K562 (cell line): Measurements from ENCODE around the gene FCGBP. TPM values are rescaled to one million over a fixed set of nuclear protein-coding genes. Genes with fewer than 3 reads are reported as not detected.

Experiments used
- KLF6 ChIP-seq: fragments of 250-450 bp; sonication (Bioruptor Pico); IDR thresholded peaks from 2 replicates; pipeline ENCODE4 v1.4.0; 2020; ENCODE audit warnings: mild to moderate bottlenecking, moderate library complexity, borderline replicate concordance
- PHF8 ChIP-seq: fragments of 200-600 bp; sonication (generic); IDR thresholded peaks from 2 replicates; pipeline ENCODE4 v1.6.1; 2012; ENCODE audit warnings: mixed run types, mild to moderate bottlenecking, inconsistent platforms, low read length, moderate library complexity, borderline replicate concordance
- polyA plus RNA-seq, 8 experiments: library from polyadenylated mRNA; depleted of rRNA in 4 of 8; stranded (reverse) in 5 of 8; unstranded in 3 of 8; fragments of >200 nt; fragmentation: Nextera tagmentation in 2 of 8; fragmentation: Illumina TruSeq in 1 of 8; extraction: Ambion mirVana in 2 of 8; extraction: Trizol in 1 of 8; gene quantifications; 2 replicates each; pipeline versions ENCODE4 v1.2.1 to v1.2.3, GENCODE V29; 2011 to 2014; ENCODE audit warnings: inconsistent platforms in 1 of 8, missing spikeins in 1 of 8
- total RNA-seq, 7 experiments: library from RNA; depleted of rRNA in 6 of 7; stranded (reverse); fragments of >200 nt in 6 of 7; fragmentation: Illumina TruSeq in 2 of 7; extraction: Trizol in 2 of 7; gene quantifications; 2 replicates each; pipeline versions ENCODE4 v1.2.1 to v1.2.3, GENCODE V29; 2011 to 2021; ENCODE audit warnings: low replicate concordance in 1 of 7
- TF ChIP-seq, protein P1 (sequence below): sonication (generic); formaldehyde crosslinking; IDR thresholded peaks from 2 replicates; pipeline ENCODE4 v1.8.1; 2023; ENCODE audit warnings: missing genetic modification reagents, mild to moderate bottlenecking, borderline replicate concordance
- TF ChIP-seq, protein P2 (sequence below): fragments of 450-650 bp; IDR thresholded peaks from 2 replicates; pipeline ENCODE4 v1.6.1; 2016; ENCODE audit warnings: mild to moderate bottlenecking, moderate library complexity

The FCGBP gene
- total and polyA plus RNA-seq, 9 of the 15 experiments (the other 6 are each of a cell fraction or from before 2014, with no cell fraction given), result 0.01 to 1.5 (median 0.13) TPM; not detected in 4

DNA sequence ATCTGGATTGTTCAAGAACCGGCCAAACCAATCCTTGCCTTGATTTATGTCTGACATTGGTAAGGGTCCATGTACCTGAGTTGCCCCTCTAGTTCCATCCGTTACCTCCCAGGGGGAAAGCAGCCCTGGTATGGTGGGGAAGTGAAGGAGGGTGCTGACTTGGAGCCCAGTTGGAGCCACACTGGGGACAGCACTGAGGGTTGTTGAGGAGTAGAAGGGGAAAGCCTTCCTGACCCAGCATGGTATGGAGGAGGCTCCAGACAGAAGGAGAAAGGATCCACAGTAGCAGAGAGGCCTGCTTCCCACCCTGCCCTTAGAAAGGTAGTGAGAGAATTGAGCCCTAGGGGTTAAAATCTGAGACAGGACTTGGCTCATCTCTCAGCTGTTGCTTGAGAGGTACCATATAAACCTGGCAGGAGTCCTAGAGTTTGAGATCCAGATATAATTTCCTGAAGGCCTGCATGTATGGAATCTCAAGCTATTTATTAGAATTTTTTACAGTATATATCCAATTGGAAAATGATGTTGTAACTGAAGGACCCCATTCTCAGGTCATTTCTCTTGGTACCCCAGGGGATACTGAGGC is 16.7 kb upstream of the FCGBP start (continued):
- TF ChIP-seq, protein P1, sequence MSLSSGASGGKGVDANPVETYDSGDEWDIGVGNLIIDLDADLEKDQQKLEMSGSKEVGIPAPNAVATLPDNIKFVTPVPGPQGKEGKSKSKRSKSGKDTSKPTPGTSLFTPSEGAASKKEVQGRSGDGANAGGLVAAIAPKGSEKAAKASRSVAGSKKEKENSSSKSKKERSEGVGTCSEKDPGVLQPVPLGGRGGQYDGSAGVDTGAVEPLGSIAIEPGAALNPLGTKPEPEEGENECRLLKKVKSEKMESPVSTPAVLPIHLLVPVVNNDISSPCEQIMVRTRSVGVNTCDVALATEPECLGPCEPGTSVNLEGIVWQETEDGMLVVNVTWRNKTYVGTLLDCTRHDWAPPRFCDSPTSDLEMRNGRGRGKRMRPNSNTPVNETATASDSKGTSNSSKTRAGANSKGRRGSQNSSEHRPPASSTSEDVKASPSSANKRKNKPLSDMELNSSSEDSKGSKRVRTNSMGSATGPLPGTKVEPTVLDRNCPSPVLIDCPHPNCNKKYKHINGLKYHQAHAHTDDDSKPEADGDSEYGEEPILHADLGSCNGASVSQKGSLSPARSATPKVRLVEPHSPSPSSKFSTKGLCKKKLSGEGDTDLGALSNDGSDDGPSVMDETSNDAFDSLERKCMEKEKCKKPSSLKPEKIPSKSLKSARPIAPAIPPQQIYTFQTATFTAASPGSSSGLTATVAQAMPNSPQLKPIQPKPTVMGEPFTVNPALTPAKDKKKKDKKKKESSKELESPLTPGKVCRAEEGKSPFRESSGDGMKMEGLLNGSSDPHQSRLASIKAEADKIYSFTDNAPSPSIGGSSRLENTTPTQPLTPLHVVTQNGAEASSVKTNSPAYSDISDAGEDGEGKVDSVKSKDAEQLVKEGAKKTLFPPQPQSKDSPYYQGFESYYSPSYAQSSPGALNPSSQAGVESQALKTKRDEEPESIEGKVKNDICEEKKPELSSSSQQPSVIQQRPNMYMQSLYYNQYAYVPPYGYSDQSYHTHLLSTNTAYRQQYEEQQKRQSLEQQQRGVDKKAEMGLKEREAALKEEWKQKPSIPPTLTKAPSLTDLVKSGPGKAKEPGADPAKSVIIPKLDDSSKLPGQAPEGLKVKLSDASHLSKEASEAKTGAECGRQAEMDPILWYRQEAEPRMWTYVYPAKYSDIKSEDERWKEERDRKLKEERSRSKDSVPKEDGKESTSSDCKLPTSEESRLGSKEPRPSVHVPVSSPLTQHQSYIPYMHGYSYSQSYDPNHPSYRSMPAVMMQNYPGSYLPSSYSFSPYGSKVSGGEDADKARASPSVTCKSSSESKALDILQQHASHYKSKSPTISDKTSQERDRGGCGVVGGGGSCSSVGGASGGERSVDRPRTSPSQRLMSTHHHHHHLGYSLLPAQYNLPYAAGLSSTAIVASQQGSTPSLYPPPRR (CRISPR knock-in tag), result no peak
- TF ChIP-seq KLF6 (CRISPR knock-in tag) (no peak), PHF8 (no peak)
- TF ChIP-seq, protein P2, sequence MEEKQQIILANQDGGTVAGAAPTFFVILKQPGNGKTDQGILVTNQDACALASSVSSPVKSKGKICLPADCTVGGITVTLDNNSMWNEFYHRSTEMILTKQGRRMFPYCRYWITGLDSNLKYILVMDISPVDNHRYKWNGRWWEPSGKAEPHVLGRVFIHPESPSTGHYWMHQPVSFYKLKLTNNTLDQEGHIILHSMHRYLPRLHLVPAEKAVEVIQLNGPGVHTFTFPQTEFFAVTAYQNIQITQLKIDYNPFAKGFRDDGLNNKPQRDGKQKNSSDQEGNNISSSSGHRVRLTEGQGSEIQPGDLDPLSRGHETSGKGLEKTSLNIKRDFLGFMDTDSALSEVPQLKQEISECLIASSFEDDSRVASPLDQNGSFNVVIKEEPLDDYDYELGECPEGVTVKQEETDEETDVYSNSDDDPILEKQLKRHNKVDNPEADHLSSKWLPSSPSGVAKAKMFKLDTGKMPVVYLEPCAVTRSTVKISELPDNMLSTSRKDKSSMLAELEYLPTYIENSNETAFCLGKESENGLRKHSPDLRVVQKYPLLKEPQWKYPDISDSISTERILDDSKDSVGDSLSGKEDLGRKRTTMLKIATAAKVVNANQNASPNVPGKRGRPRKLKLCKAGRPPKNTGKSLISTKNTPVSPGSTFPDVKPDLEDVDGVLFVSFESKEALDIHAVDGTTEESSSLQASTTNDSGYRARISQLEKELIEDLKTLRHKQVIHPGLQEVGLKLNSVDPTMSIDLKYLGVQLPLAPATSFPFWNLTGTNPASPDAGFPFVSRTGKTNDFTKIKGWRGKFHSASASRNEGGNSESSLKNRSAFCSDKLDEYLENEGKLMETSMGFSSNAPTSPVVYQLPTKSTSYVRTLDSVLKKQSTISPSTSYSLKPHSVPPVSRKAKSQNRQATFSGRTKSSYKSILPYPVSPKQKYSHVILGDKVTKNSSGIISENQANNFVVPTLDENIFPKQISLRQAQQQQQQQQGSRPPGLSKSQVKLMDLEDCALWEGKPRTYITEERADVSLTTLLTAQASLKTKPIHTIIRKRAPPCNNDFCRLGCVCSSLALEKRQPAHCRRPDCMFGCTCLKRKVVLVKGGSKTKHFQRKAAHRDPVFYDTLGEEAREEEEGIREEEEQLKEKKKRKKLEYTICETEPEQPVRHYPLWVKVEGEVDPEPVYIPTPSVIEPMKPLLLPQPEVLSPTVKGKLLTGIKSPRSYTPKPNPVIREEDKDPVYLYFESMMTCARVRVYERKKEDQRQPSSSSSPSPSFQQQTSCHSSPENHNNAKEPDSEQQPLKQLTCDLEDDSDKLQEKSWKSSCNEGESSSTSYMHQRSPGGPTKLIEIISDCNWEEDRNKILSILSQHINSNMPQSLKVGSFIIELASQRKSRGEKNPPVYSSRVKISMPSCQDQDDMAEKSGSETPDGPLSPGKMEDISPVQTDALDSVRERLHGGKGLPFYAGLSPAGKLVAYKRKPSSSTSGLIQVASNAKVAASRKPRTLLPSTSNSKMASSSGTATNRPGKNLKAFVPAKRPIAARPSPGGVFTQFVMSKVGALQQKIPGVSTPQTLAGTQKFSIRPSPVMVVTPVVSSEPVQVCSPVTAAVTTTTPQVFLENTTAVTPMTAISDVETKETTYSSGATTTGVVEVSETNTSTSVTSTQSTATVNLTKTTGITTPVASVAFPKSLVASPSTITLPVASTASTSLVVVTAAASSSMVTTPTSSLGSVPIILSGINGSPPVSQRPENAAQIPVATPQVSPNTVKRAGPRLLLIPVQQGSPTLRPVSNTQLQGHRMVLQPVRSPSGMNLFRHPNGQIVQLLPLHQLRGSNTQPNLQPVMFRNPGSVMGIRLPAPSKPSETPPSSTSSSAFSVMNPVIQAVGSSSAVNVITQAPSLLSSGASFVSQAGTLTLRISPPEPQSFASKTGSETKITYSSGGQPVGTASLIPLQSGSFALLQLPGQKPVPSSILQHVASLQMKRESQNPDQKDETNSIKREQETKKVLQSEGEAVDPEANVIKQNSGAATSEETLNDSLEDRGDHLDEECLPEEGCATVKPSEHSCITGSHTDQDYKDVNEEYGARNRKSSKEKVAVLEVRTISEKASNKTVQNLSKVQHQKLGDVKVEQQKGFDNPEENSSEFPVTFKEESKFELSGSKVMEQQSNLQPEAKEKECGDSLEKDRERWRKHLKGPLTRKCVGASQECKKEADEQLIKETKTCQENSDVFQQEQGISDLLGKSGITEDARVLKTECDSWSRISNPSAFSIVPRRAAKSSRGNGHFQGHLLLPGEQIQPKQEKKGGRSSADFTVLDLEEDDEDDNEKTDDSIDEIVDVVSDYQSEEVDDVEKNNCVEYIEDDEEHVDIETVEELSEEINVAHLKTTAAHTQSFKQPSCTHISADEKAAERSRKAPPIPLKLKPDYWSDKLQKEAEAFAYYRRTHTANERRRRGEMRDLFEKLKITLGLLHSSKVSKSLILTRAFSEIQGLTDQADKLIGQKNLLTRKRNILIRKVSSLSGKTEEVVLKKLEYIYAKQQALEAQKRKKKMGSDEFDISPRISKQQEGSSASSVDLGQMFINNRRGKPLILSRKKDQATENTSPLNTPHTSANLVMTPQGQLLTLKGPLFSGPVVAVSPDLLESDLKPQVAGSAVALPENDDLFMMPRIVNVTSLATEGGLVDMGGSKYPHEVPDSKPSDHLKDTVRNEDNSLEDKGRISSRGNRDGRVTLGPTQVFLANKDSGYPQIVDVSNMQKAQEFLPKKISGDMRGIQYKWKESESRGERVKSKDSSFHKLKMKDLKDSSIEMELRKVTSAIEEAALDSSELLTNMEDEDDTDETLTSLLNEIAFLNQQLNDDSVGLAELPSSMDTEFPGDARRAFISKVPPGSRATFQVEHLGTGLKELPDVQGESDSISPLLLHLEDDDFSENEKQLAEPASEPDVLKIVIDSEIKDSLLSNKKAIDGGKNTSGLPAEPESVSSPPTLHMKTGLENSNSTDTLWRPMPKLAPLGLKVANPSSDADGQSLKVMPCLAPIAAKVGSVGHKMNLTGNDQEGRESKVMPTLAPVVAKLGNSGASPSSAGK, result no peak
